ENCODE results near the gene CACNA1C. TPM values are rescaled to one million over a fixed set of nuclear protein-coding genes. Genes with fewer than 3 reads are reported as not detected.

Gene CACNA1C
- total and polyA plus RNA-seq, 2 donors (not counting 1 experiment from before 2014, with no cell fraction given) = 7.6 to 11.4 TPM

DNA sequence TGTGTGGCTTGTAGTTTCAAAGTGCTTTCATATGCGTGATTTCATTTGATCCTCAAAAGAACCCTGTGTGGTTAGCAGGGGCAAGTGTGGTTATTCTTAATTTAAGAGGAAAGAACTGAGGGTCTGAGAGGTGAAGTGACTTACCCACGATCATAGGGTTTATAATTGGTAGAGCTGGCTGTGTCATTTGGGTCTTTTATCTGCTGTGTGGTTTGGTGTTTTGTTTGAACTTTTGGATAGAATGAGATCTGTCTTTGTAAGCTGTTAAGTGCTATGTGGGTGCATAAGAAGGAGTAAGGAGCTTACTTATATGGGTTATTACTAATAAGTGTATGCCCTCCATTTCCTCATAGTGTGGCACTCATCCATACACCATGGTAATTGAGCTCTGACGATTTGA, 190.0 kb downstream of the CACNA1C start:
- Histone ChIP-seq H3K4me1 (ENCODE audit: control insufficient read depth, extremely low read depth, insufficient read depth, low read length) (peaks cover 25% of the 10 kb centered on the region), H3K79me2 (ENCODE audit: control insufficient read depth, insufficient read depth, low read length) (no peaks in the 10 kb centered on the region), H3K9ac (ENCODE audit: insufficient read depth, low read length) (no peak overlapping the region), H4K20me1 (ENCODE audit: control insufficient read depth, extremely low read depth, insufficient read depth, low read length) (no peaks in the 10 kb centered on the region), H2AFZ (ENCODE audit: low read length) (no peak overlapping the region), H3K9me3 (ENCODE audit: control insufficient read depth, insufficient read depth, low read depth, low read length) (no peaks in the 10 kb centered on the region), H3K27ac (ENCODE audit: insufficient read depth, low read length) (no peak overlapping the region), H3K4me3 (replicated peaks in 1 of 4; ENCODE audit: control extremely low read depth in 1 of 4, insufficient read depth in 1 of 4, low read depth in 3 of 4, low read length in 4 of 4) (no peak overlapping the region), H3K36me3 (ENCODE audit: control insufficient read depth, insufficient read depth, low read length) (no peaks in the 10 kb centered on the region), H3K27me3 (ENCODE audit: control insufficient read depth, insufficient read depth, low read length) (no peaks in the 10 kb centered on the region), H3K4me2 (ENCODE audit: extremely low read depth, insufficient read depth, low read length) (no peak overlapping the region)
- DNase-seq (ENCODE audit: low read depth in 2 of 2) = no peak
- TF ChIP-seq EZH2 (IDR thresholded peaks at IDR 0.05; ENCODE audit: low read length, missing control alignments) = no peak
- TF ChIP-seq, protein P1, sequence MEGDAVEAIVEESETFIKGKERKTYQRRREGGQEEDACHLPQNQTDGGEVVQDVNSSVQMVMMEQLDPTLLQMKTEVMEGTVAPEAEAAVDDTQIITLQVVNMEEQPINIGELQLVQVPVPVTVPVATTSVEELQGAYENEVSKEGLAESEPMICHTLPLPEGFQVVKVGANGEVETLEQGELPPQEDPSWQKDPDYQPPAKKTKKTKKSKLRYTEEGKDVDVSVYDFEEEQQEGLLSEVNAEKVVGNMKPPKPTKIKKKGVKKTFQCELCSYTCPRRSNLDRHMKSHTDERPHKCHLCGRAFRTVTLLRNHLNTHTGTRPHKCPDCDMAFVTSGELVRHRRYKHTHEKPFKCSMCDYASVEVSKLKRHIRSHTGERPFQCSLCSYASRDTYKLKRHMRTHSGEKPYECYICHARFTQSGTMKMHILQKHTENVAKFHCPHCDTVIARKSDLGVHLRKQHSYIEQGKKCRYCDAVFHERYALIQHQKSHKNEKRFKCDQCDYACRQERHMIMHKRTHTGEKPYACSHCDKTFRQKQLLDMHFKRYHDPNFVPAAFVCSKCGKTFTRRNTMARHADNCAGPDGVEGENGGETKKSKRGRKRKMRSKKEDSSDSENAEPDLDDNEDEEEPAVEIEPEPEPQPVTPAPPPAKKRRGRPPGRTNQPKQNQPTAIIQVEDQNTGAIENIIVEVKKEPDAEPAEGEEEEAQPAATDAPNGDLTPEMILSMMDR (conservative IDR thresholded peaks at IDR 0.05 in 1 of 2, IDR thresholded peaks at IDR 0.05 in 1 of 2; ENCODE audit: low read depth in 1 of 2, low read length in 2 of 2) = no peak

DNA sequence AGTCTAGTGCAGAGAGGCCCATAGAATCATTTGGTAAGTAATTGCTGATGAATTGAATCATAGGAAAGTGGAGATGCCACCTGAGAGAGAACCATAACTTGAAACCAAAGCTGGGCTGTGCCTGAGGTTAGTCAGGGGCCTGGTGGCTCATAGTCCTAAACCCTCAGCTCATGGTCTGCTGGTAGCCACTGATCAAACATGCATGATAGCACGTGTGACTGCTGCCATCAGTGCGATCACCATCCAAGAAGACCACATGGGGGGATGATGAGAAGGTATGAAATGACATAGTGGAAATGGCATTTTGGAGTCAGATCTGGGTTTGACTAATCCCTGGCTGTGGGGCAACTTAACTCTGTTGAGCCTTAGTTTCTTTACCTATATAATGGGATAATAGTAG, 190.5 kb downstream of the CACNA1C start:
- Histone ChIP-seq H3K9ac (ENCODE audit: insufficient read depth, low read length) (no peak overlapping the region), H2AFZ (ENCODE audit: low read length) (no peak overlapping the region), H3K4me3 (replicated peaks in 1 of 4; ENCODE audit: control extremely low read depth in 1 of 4, insufficient read depth in 1 of 4, low read depth in 3 of 4, low read length in 4 of 4) (no peak overlapping the region), H3K9me3 (ENCODE audit: control insufficient read depth, insufficient read depth, low read depth, low read length) (no peaks in the 10 kb centered on the region), H3K27me3 (ENCODE audit: control insufficient read depth, insufficient read depth, low read length) (no peaks in the 10 kb centered on the region), H3K79me2 (ENCODE audit: control insufficient read depth, insufficient read depth, low read length) (no peaks in the 10 kb centered on the region), H3K27ac (ENCODE audit: insufficient read depth, low read length) (peak overlapping the region; percentile 87), H3K36me3 (ENCODE audit: control insufficient read depth, insufficient read depth, low read length) (no peaks in the 10 kb centered on the region), H3K4me2 (ENCODE audit: extremely low read depth, insufficient read depth, low read length) (peak overlapping the region; percentile 1), H3K4me1 (ENCODE audit: control insufficient read depth, extremely low read depth, insufficient read depth, low read length) (peaks cover 28% of the 10 kb centered on the region), H4K20me1 (ENCODE audit: control insufficient read depth, extremely low read depth, insufficient read depth, low read length) (no peaks in the 10 kb centered on the region)
- peak in 1 of 2 donors; percentile 63 for DNase-seq (ENCODE audit: low read depth in 2 of 2)
- no peak for TF ChIP-seq EZH2 (IDR thresholded peaks at IDR 0.05; ENCODE audit: low read length, missing control alignments)
- TF ChIP-seq, protein P1 (conservative IDR thresholded peaks at IDR 0.05 in 1 of 2, IDR thresholded peaks at IDR 0.05 in 1 of 2; ENCODE audit: low read depth in 1 of 2, low read length in 2 of 2) = no peak

DNA sequence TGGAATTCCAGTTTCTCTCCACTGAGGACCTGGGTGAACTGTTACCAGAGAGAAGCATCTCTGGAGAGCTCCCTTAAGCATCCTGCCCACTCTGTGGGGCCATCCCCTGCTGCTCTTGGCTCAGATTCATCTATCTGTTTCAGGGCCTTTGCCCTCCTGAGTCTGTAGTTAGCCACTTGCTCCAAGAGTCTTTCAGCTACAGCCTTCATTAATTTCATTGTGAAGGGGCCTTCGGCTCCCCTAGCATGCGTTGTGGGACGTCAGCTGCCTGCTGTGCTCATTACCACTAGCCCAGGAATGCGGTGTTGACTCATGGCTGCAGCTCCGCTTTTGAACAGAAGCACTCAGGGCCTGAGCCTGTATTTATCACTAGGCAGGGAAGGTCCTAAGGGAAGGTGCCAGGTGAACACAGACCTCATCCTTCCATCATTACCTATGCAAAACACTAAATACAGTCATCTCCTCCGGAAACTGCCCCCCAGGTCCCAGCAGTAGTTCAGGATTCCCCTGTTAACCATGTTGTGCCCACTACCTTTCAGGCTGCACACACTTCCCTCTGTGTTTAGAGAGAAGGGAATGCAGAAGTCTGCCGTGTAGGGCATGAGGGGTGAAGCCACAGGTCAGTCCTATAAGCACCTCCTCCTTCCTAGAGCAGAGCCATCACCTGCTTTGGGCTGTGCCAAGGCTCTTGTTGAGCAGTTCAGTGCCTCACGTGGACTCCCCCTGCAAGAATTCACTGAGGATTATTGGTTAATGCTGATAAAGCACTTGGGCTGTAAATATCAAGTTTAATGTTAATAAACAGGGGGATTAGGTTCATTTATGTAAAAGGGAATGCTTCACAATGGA, 191.4 kb downstream of the CACNA1C start:
- H3K27me3 ChIP-seq (ENCODE audit: control insufficient read depth, insufficient read depth, low read length) = no peaks in the 10 kb centered on the region
- no peak overlapping the region for H3K4me3 ChIP-seq (replicated peaks in 1 of 4; ENCODE audit: control extremely low read depth in 1 of 4, insufficient read depth in 1 of 4, low read depth in 3 of 4, low read length in 4 of 4)
- H3K36me3 ChIP-seq (ENCODE audit: control insufficient read depth, insufficient read depth, low read length) = no peaks in the 10 kb centered on the region
- no peaks in the 10 kb centered on the region for H4K20me1 ChIP-seq (ENCODE audit: control insufficient read depth, extremely low read depth, insufficient read depth, low read length)
- H3K27ac ChIP-seq (ENCODE audit: insufficient read depth, low read length) = peak overlapping the region; percentile 87
- DNase-seq (ENCODE audit: low read depth in 2 of 2) = peak; percentile 88 to 98
- TF ChIP-seq EZH2 (IDR thresholded peaks at IDR 0.05; ENCODE audit: low read length, missing control alignments) = no peak
- TF ChIP-seq, protein P1 (conservative IDR thresholded peaks at IDR 0.05 in 1 of 2, IDR thresholded peaks at IDR 0.05 in 1 of 2; ENCODE audit: low read depth in 1 of 2, low read length in 2 of 2) = no peak
- H3K79me2 ChIP-seq (ENCODE audit: control insufficient read depth, insufficient read depth, low read length) = no peaks in the 10 kb centered on the region
- peak overlapping the region; percentile 65 for H3K4me2 ChIP-seq (ENCODE audit: extremely low read depth, insufficient read depth, low read length)
- no peaks in the 10 kb centered on the region for H3K9me3 ChIP-seq (ENCODE audit: control insufficient read depth, insufficient read depth, low read depth, low read length)
- H3K4me1 ChIP-seq (ENCODE audit: control insufficient read depth, extremely low read depth, insufficient read depth, low read length) = peaks cover 38% of the 10 kb centered on the region
- H2AFZ ChIP-seq (ENCODE audit: low read length) = no peak overlapping the region
- H3K9ac ChIP-seq (ENCODE audit: insufficient read depth, low read length) = no peak overlapping the region
